Measurements from ENCODE around the gene TRPC1. TPM values are rescaled to one million over a fixed set of nuclear protein-coding genes. Genes with fewer than 3 reads are reported as not detected.

The TRPC1 gene
- polyA plus RNA-seq, 1 of the 3 experiments (the other 2 are of a cell fraction): 9.6 TPM

GRCh38 chr3:142676151-142676550 is 47.7 kb upstream of the TRPC1 start:
- Histone ChIP-seq H3K9me3 (no peaks in the 10 kb centered on the region), H3K9ac (no peak overlapping the region), H3K4me3 (ENCODE audit: low read depth in 2 of 2, low read length in 1 of 2) (no peak overlapping the region), H3K27me3 (ENCODE audit: insufficient read depth) (no peaks in the 10 kb centered on the region), H3K4me1 (ENCODE audit: control insufficient read depth in 1 of 2, insufficient read depth in 2 of 2, low read depth in 1 of 2, low read length in 1 of 2) (no peaks in the 10 kb centered on the region), H3K9me2 (no peaks in the 10 kb centered on the region), H4K20me1 (ENCODE audit: insufficient read depth) (no peaks in the 10 kb centered on the region), H3K4me2 (no peak overlapping the region), H3K36me3 (replicated peaks in 1 of 2; ENCODE audit: control insufficient read depth in 1 of 2, insufficient read depth in 2 of 2, low read length in 1 of 2) (no peaks in the 10 kb centered on the region), H2AFZ (ENCODE audit: low read depth) (no peak overlapping the region), H3K27ac (ENCODE audit: low read depth in 2 of 2, low read length in 1 of 2) (no peak overlapping the region), H3F3A (replicated peaks; ENCODE audit: insufficient read depth) (no peaks in the 10 kb centered on the region), H3K79me2 (ENCODE audit: insufficient read depth) (no peaks in the 10 kb centered on the region)
- CTCF ChIA-PET: interaction anchor here (1.0 kb wide), 1 partner anchor 17 kb away, joined by 3 read pairs; no protein-coding TSS in a partner anchor
- WGBS (ENCODE audit: low lambda C conversion rate): 99% methylated on average over 2 of the region's 2 CpGs
- POLR2A ChIA-PET: no interaction called here
- TF ChIP-seq CTCF (IDR thresholded peaks at IDR 0.05) (no peak), FOSL2 (IDR thresholded peaks at IDR 0.05; ENCODE audit: borderline replicate concordance, low read depth) (no peak), USF2 (IDR thresholded peaks at IDR 0.05; ENCODE audit: borderline replicate concordance, low read depth, low read length) (no peak), ZBTB33 (IDR thresholded peaks at IDR 0.05; ENCODE audit: borderline replicate concordance, low read depth) (no peak), TAF1 (IDR thresholded peaks at IDR 0.05; ENCODE audit: borderline replicate concordance, low read depth, low read length) (no peak), EZH2phosphoT487 (IDR thresholded peaks at IDR 0.05; ENCODE audit: borderline replicate concordance, low read depth) (no peak), MXI1 (IDR thresholded peaks at IDR 0.05; ENCODE audit: low read depth, low read length) (no peak), NFIC (IDR thresholded peaks at IDR 0.05; ENCODE audit: borderline replicate concordance) (no peak), GABPA (IDR thresholded peaks at IDR 0.05; ENCODE audit: low read depth) (no peak), RAD21 (IDR thresholded peaks at IDR 0.05; ENCODE audit: low read length) (no peak), POLR2AphosphoS5 (IDR thresholded peaks at IDR 0.05; ENCODE audit: low read depth, low read length) (no peak), RXRA (IDR thresholded peaks at IDR 0.05; ENCODE audit: borderline replicate concordance, low read depth) (no peak), CHD2 (IDR thresholded peaks at IDR 0.05; ENCODE audit: low read length, partially characterized antibody) (no peak), TEAD4 (IDR thresholded peaks at IDR 0.05; ENCODE audit: borderline replicate concordance, insufficient read depth) (no peak), FOXM1 (IDR thresholded peaks at IDR 0.05; ENCODE audit: low read depth) (no peak)
- TF ChIP-seq, protein P1, sequence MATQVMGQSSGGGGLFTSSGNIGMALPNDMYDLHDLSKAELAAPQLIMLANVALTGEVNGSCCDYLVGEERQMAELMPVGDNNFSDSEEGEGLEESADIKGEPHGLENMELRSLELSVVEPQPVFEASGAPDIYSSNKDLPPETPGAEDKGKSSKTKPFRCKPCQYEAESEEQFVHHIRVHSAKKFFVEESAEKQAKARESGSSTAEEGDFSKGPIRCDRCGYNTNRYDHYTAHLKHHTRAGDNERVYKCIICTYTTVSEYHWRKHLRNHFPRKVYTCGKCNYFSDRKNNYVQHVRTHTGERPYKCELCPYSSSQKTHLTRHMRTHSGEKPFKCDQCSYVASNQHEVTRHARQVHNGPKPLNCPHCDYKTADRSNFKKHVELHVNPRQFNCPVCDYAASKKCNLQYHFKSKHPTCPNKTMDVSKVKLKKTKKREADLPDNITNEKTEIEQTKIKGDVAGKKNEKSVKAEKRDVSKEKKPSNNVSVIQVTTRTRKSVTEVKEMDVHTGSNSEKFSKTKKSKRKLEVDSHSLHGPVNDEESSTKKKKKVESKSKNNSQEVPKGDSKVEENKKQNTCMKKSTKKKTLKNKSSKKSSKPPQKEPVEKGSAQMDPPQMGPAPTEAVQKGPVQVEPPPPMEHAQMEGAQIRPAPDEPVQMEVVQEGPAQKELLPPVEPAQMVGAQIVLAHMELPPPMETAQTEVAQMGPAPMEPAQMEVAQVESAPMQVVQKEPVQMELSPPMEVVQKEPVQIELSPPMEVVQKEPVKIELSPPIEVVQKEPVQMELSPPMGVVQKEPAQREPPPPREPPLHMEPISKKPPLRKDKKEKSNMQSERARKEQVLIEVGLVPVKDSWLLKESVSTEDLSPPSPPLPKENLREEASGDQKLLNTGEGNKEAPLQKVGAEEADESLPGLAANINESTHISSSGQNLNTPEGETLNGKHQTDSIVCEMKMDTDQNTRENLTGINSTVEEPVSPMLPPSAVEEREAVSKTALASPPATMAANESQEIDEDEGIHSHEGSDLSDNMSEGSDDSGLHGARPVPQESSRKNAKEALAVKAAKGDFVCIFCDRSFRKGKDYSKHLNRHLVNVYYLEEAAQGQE (IDR thresholded peaks at IDR 0.05; ENCODE audit: low read depth, low read length): no peak
- TF ChIP-seq, protein P2, sequence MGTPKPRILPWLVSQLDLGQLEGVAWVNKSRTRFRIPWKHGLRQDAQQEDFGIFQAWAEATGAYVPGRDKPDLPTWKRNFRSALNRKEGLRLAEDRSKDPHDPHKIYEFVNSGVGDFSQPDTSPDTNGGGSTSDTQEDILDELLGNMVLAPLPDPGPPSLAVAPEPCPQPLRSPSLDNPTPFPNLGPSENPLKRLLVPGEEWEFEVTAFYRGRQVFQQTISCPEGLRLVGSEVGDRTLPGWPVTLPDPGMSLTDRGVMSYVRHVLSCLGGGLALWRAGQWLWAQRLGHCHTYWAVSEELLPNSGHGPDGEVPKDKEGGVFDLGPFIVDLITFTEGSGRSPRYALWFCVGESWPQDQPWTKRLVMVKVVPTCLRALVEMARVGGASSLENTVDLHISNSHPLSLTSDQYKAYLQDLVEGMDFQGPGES (IDR thresholded peaks at IDR 0.05; ENCODE audit: low read depth, low read length): no peak
- no peak for DNase-seq
